Loucy (cell line): ENCODE data around the gene KLF15.

Experiments used
- H2AFZ ChIP-seq: fragments of 200-600 bp; sonication (generic); 2 replicates; pipeline ENCODE4 v1.6.0; 2016; ENCODE audit warnings: antibody characterized with exemption, mild to moderate bottlenecking, low read length, moderate library complexity
- H3F3A ChIP-seq: fragments of 200-600 bp; 2 replicates; pipeline ENCODE4 v1.6.0; 2016; ENCODE audit warnings: antibody characterized with exemption, low read depth, mild to moderate bottlenecking
- H3K27me3 ChIP-seq: fragments of 200-600 bp; sonication (generic); 2 replicates; pipeline ENCODE4 v1.6.1; 2014; ENCODE audit warnings: low read length, mild to moderate bottlenecking; ENCODE audit not compliant: insufficient read depth, poor library complexity, severe bottlenecking
- H3K36me3 ChIP-seq: fragments of 200-600 bp; sonication (generic); 2 replicates; pipeline ENCODE4 v1.6.1; 2016; ENCODE audit warnings: low read length; ENCODE audit not compliant: insufficient read depth
- H3K4me1 ChIP-seq: fragments of 200-600 bp; sonication (generic); 2 replicates; pipeline ENCODE4 v1.5.1; 2014; ENCODE audit warnings: low read length, mild to moderate bottlenecking; ENCODE audit not compliant: insufficient read depth, poor library complexity, severe bottlenecking
- H3K4me2 ChIP-seq: fragments of 200-600 bp; sonication (generic); 2 replicates; pipeline ENCODE4 v1.6.0; 2014; ENCODE audit warnings: antibody characterized with exemption, low read length, low read depth, mild to moderate bottlenecking; ENCODE audit not compliant: poor library complexity, severe bottlenecking
- H3K4me3 ChIP-seq: fragments of 200-600 bp; sonication (generic); 2 replicates; pipeline ENCODE4 v1.5.1; 2014; ENCODE audit warnings: low read length, mild to moderate bottlenecking, mixed read lengths; ENCODE audit not compliant: poor library complexity, severe bottlenecking
- H3K79me2 ChIP-seq: fragments of 200-600 bp; sonication (generic); 2 replicates; pipeline ENCODE4 v1.6.1; 2014; ENCODE audit warnings: low read length; ENCODE audit not compliant: insufficient read depth
- H3K9ac ChIP-seq: fragments of 200-600 bp; sonication (generic); 2 replicates; pipeline ENCODE4 v1.6.0; 2014; ENCODE audit warnings: mild to moderate bottlenecking, low read depth, low read length, moderate library complexity; ENCODE audit not compliant: poor library complexity, severe bottlenecking
- H3K9me2 ChIP-seq: fragments of 200-600 bp; sonication (generic); replicated peaks from 2 replicates; pipeline ENCODE4 v1.6.1; 2016; ENCODE audit warnings: low read depth, low read length, mixed read lengths
- H3K9me3 ChIP-seq: fragments of 200-600 bp; sonication (generic); 2 replicates; pipeline ENCODE4 v1.6.1; 2014; ENCODE audit warnings: mild to moderate bottlenecking, antibody characterized with exemption, low read length, low read depth; ENCODE audit not compliant: insufficient read depth
- H4K20me1 ChIP-seq: fragments of 200-600 bp; sonication (generic); 2 replicates; pipeline ENCODE4 v1.6.0; 2014; ENCODE audit warnings: antibody characterized with exemption, low read length, mild to moderate bottlenecking; ENCODE audit not compliant: insufficient read depth, poor library complexity, severe bottlenecking
- CTCF ChIP-seq: fragments of 200-600 bp; sonication (generic); conservative IDR thresholded peaks from 2 replicates; pipeline ENCODE4 v1.5.1; 2014; ENCODE audit warnings: mild to moderate bottlenecking, antibody characterized with exemption, low read length
- EZH2phosphoT487 ChIP-seq: fragments of 200-600 bp; IDR thresholded peaks from 2 replicates; pipeline ENCODE4 v1.6.1; 2018; ENCODE audit warnings: antibody characterized with exemption, mild to moderate bottlenecking, moderate library complexity, borderline replicate concordance

The KLF15 gene

GRCh38 chr3:126340943-126341754, 16.1 kb downstream of the KLF15 start:
- Histone ChIP-seq H4K20me1 (no peaks in the 10 kb centered on the region), H3K4me1 (no peaks in the 10 kb centered on the region), H3K79me2 (no peaks in the 10 kb centered on the region), H3K4me2 (no peak overlapping the region), H3K9me3 (no peaks in the 10 kb centered on the region), H2AFZ (no peak overlapping the region), H3F3A (no peaks in the 10 kb centered on the region), H3K36me3 (no peaks in the 10 kb centered on the region), H3K27me3 (no peaks in the 10 kb centered on the region), H3K9ac (no peak overlapping the region), H3K9me2 (no peaks in the 10 kb centered on the region), H3K4me3 (no peak overlapping the region)
- no peak for TF ChIP-seq EZH2phosphoT487

GRCh38 chr3:126340596-126340942, 16.6 kb downstream of the KLF15 start:
- no peaks in the 10 kb centered on the region for H4K20me1 ChIP-seq
- no peaks in the 10 kb centered on the region for H3K36me3 ChIP-seq
- no peaks in the 10 kb centered on the region for H3K27me3 ChIP-seq
- H3K9me3 ChIP-seq = no peaks in the 10 kb centered on the region
- TF ChIP-seq CTCF (no peak), EZH2phosphoT487 (no peak)
- H3K9ac ChIP-seq = no peak overlapping the region
- no peaks in the 10 kb centered on the region for H3K4me1 ChIP-seq
- no peaks in the 10 kb centered on the region for H3F3A ChIP-seq
- no peaks in the 10 kb centered on the region for H3K9me2 ChIP-seq
- H2AFZ ChIP-seq = no peak overlapping the region
- no peak overlapping the region for H3K4me3 ChIP-seq
- H3K4me2 ChIP-seq = no peak overlapping the region
- H3K79me2 ChIP-seq = no peaks in the 10 kb centered on the region

GRCh38 chr3:126340081-126340511, 17.1 kb downstream of the KLF15 start:
- H3K4me1 ChIP-seq = no peaks in the 10 kb centered on the region
- no peaks in the 10 kb centered on the region for H3K36me3 ChIP-seq
- H3F3A ChIP-seq = no peaks in the 10 kb centered on the region
- no peak overlapping the region for H3K9ac ChIP-seq
- no peak overlapping the region for H3K4me2 ChIP-seq
- H3K4me3 ChIP-seq = no peak overlapping the region
- H3K79me2 ChIP-seq = no peaks in the 10 kb centered on the region
- H3K9me2 ChIP-seq = no peaks in the 10 kb centered on the region
- TF ChIP-seq EZH2phosphoT487 (no peak), CTCF (no peak)
- H4K20me1 ChIP-seq = no peaks in the 10 kb centered on the region
- H3K9me3 ChIP-seq = no peaks in the 10 kb centered on the region
- no peak overlapping the region for H2AFZ ChIP-seq
- H3K27me3 ChIP-seq = no peaks in the 10 kb centered on the region

GRCh38 chr3:126339466-126339865, 17.7 kb downstream of the KLF15 start:
- H4K20me1 ChIP-seq = no peaks in the 10 kb centered on the region
- no peak overlapping the region for H3K4me2 ChIP-seq
- H3K79me2 ChIP-seq = no peaks in the 10 kb centered on the region
- H3K9ac ChIP-seq = no peak overlapping the region
- H3K4me3 ChIP-seq = no peak overlapping the region
- no peaks in the 10 kb centered on the region for H3K9me2 ChIP-seq
- H3K9me3 ChIP-seq = no peaks in the 10 kb centered on the region
- no peak for TF ChIP-seq CTCF
- TF ChIP-seq EZH2phosphoT487 = no peak
- H3K4me1 ChIP-seq = no peaks in the 10 kb centered on the region
- H3K36me3 ChIP-seq = no peaks in the 10 kb centered on the region
- H3K27me3 ChIP-seq = no peaks in the 10 kb centered on the region
- no peaks in the 10 kb centered on the region for H3F3A ChIP-seq
- no peak overlapping the region for H2AFZ ChIP-seq
